Fibroblast of mammary gland (primary cell): ENCODE results near the gene CACNG3.

Source experiments
- DNase-seq: peaks from one replicate; pipeline ENCODE4 v3.0.0-alpha.2; 2010; ENCODE audit warnings: low read depth
- H3K4me3 ChIP-seq: 2 replicates; pipeline ENCODE4 v1.5.1; 2011; ENCODE audit warnings: low read depth, mild to moderate bottlenecking, low read length, moderate library complexity; ENCODE audit not compliant: control insufficient read depth
- CTCF ChIP-seq: conservative IDR thresholded peaks from 2 replicates; pipeline ENCODE4 v1.5.1; 2011; ENCODE audit warnings: low read depth, low read length, inconsistent platforms; ENCODE audit not compliant: control insufficient read depth, insufficient read depth

CACNG3 gene

GRCh38 chr16:24381470-24382118 lies 125.5 kb downstream of the CACNG3 start:
- no peak for DNase-seq
- no peak overlapping the region for H3K4me3 ChIP-seq
- TF ChIP-seq CTCF = no peak

- no peak overlapping the region for H3K4me3 ChIP-seq
- DNase-seq = no peak
- TF ChIP-seq CTCF = no peak
Observed at GRCh38 chr16:24382762-24383407, 126.8 kb downstream of the CACNG3 start.

GRCh38 chr16:24394341-24394740 lies 138.2 kb downstream of the CACNG3 start:
- no peak overlapping the region for H3K4me3 ChIP-seq
- TF ChIP-seq CTCF = no peak
- DNase-seq = no peak

- no peak for TF ChIP-seq CTCF
- no peak for DNase-seq
- no peak overlapping the region for H3K4me3 ChIP-seq
Observed at GRCh38 chr16:24396350-24397271, 140.5 kb downstream of the CACNG3 start.

GRCh38 chr16:24409045-24409444 lies 152.9 kb downstream of the CACNG3 start:
- no peak for TF ChIP-seq CTCF
- H3K4me3 ChIP-seq = no peak overlapping the region
- DNase-seq = no peak
